Fibroblast of lung (primary cell): ENCODE measurements around the gene UAP1L1. TPM values are rescaled to one million over a fixed set of nuclear protein-coding genes. Genes with fewer than 3 reads are reported as not detected.

Experiments used
- DNase-seq, 2 donors: peaks; one replicate each; pipeline versions ENCODE4 v3.0.0 to v3.0.0-alpha.2; 2010; ENCODE audit warnings: low read depth in 2 of 2
- H2AFZ ChIP-seq: 2 replicates; pipeline ENCODE4 v1.5.1; 2012; ENCODE audit warnings: low read length, control low read depth, inconsistent platforms
- H3K27ac ChIP-seq: 2 replicates; pipeline ENCODE4 v1.5.1; 2011; ENCODE audit warnings: low read length, control low read depth; ENCODE audit not compliant: insufficient read depth
- H3K27me3 ChIP-seq: 2 replicates; pipeline ENCODE4 v1.5.1; 2011; ENCODE audit warnings: mild to moderate bottlenecking, low read length; ENCODE audit not compliant: control insufficient read depth, insufficient read depth
- H3K36me3 ChIP-seq: 2 replicates; pipeline ENCODE4 v1.5.1; 2011; ENCODE audit warnings: low read length; ENCODE audit not compliant: control insufficient read depth, insufficient read depth
- H3K4me1 ChIP-seq: 2 replicates; pipeline ENCODE4 v1.5.1; 2011; ENCODE audit warnings: low read length; ENCODE audit not compliant: control insufficient read depth, insufficient read depth; ENCODE audit errors: extremely low read depth
- H3K4me2 ChIP-seq: 2 replicates; pipeline ENCODE4 v1.5.1; 2011; ENCODE audit warnings: low read length, control low read depth; ENCODE audit not compliant: insufficient read depth; ENCODE audit errors: extremely low read depth
- H3K4me3 ChIP-seq, 4 experiments: fragments of 200-600 bp in 1 of 4; sonication (generic) in 1 of 4; replicated peaks in 1 of 4; 2 replicates each; pipeline ENCODE4 v1.5.1; 2011 to 2016; ENCODE audit warnings: low read length in 4 of 4, low read depth in 3 of 4, mild to moderate bottlenecking in 3 of 4, control low read depth in 2 of 4, inconsistent platforms in 1 of 4, mixed read lengths in 1 of 4; ENCODE audit not compliant: insufficient read depth in 1 of 4; ENCODE audit errors: control extremely low read depth in 1 of 4
- H3K79me2 ChIP-seq: 2 replicates; pipeline ENCODE4 v1.5.1; 2012; ENCODE audit warnings: mild to moderate bottlenecking, low read length, inconsistent platforms; ENCODE audit not compliant: control insufficient read depth, insufficient read depth
- H3K9ac ChIP-seq: 2 replicates; pipeline ENCODE4 v1.5.1; 2011; ENCODE audit warnings: mild to moderate bottlenecking, low read length, control low read depth; ENCODE audit not compliant: insufficient read depth
- H3K9me3 ChIP-seq: 2 replicates; pipeline ENCODE4 v1.5.1; 2012; ENCODE audit warnings: low read depth, low read length; ENCODE audit not compliant: control insufficient read depth, insufficient read depth
- H4K20me1 ChIP-seq: 2 replicates; pipeline ENCODE4 v1.5.1; 2011; ENCODE audit warnings: low read length; ENCODE audit not compliant: control insufficient read depth, insufficient read depth; ENCODE audit errors: extremely low read depth
- EZH2 ChIP-seq: IDR thresholded peaks from 2 replicates; pipeline ENCODE4 v1.5.1; 2012; ENCODE audit warnings: low read length, control low read depth, mild to moderate bottlenecking; ENCODE audit errors: missing control alignments
- polyA plus RNA-seq, 2 donors: library from polyadenylated mRNA; depleted of rRNA in 1 of 2; stranded (reverse) in 1 of 2; unstranded in 1 of 2; fragments of >200 nt; gene quantifications; 2 replicates each; pipeline ENCODE4 v1.2.1, GENCODE V29; 2011 to 2012; ENCODE audit warnings: missing spikeins in 1 of 2
- total RNA-seq: library from RNA; depleted of rRNA; stranded (reverse); fragments of >200 nt; gene quantifications from 2 replicates; pipeline ENCODE4 v1.2.1, GENCODE V29; 2014
- TF ChIP-seq, protein P1 (sequence below), 2 donors: IDR thresholded peaks in 1 of 2; conservative IDR thresholded peaks in 1 of 2; 1 replicate in 1 of 2; 2 replicates in 1 of 2; pipeline ENCODE4 v1.5.1; 2011 to 2012; ENCODE audit warnings: low read length in 2 of 2, control low read depth in 1 of 2, inconsistent platforms in 1 of 2, low read depth in 1 of 2, mild to moderate bottlenecking in 1 of 2

The UAP1L1 gene
- total and polyA plus RNA-seq, 2 donors (not counting 1 experiment from before 2014, with no cell fraction given): 16.4 to 21.1 TPM

GRCh38 chr9:137055385-137056364, 21.6 kb upstream of the UAP1L1 start:
- no peaks in the 10 kb centered on the region for H4K20me1 ChIP-seq
- peak; percentile 80 to 91 for DNase-seq
- H2AFZ ChIP-seq: no peak overlapping the region
- TF ChIP-seq EZH2: no peak
- TF ChIP-seq, protein P1, sequence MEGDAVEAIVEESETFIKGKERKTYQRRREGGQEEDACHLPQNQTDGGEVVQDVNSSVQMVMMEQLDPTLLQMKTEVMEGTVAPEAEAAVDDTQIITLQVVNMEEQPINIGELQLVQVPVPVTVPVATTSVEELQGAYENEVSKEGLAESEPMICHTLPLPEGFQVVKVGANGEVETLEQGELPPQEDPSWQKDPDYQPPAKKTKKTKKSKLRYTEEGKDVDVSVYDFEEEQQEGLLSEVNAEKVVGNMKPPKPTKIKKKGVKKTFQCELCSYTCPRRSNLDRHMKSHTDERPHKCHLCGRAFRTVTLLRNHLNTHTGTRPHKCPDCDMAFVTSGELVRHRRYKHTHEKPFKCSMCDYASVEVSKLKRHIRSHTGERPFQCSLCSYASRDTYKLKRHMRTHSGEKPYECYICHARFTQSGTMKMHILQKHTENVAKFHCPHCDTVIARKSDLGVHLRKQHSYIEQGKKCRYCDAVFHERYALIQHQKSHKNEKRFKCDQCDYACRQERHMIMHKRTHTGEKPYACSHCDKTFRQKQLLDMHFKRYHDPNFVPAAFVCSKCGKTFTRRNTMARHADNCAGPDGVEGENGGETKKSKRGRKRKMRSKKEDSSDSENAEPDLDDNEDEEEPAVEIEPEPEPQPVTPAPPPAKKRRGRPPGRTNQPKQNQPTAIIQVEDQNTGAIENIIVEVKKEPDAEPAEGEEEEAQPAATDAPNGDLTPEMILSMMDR (conservative IDR thresholded peaks at IDR 0.05 in 1 of 2, IDR thresholded peaks at IDR 0.05 in 1 of 2; ENCODE audit: low read depth in 1 of 2, low read length in 2 of 2): no peak
- peaks cover 2% of the 10 kb centered on the region for H3K4me1 ChIP-seq
- no peaks in the 10 kb centered on the region for H3K9me3 ChIP-seq
- no peak overlapping the region for H3K27ac ChIP-seq
- H3K79me2 ChIP-seq: no peaks in the 10 kb centered on the region
- peaks cover 18% of the 10 kb centered on the region for H3K27me3 ChIP-seq
- H3K4me2 ChIP-seq: peak overlapping the region; percentile 32
- no peak overlapping the region for H3K9ac ChIP-seq
- H3K36me3 ChIP-seq: no peaks in the 10 kb centered on the region
- no peak overlapping the region for H3K4me3 ChIP-seq

GRCh38 chr9:137056739-137057415, 20.4 kb upstream of the UAP1L1 start:
- H3K27me3 ChIP-seq: peaks cover 18% of the 10 kb centered on the region

DNA sequence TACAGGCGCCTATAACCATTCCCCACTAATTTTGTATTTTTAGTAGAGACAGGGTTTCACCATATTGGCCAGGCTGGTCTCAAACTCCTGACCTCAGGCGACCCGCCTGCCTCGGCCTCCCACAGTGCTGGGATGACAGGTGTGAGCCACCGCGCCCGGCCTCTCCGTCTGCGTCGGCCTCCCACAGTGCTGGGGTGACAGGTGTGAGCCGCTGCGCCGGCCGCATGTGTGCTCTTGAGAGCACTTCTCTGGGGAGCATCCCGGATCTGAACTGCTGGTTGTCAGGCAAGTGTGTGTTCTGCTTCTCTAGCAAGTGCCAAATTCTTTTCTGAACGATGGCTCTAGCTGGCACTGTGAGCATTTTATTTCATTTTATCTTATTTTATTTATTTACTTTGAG, 19.8 kb upstream of the UAP1L1 start:
- H3K36me3 ChIP-seq: no peaks in the 10 kb centered on the region
- DNase-seq: no peak
- H3K27me3 ChIP-seq: peaks cover 16% of the 10 kb centered on the region
- no peak overlapping the region for H3K27ac ChIP-seq
- no peaks in the 10 kb centered on the region for H3K79me2 ChIP-seq
- TF ChIP-seq, protein P1 (conservative IDR thresholded peaks at IDR 0.05 in 1 of 2, IDR thresholded peaks at IDR 0.05 in 1 of 2; ENCODE audit: low read depth in 1 of 2, low read length in 2 of 2): no peak
- no peak for TF ChIP-seq EZH2
- no peak overlapping the region for H3K4me3 ChIP-seq
- no peak overlapping the region for H3K9ac ChIP-seq
- no peaks in the 10 kb centered on the region for H4K20me1 ChIP-seq
- peaks cover 2% of the 10 kb centered on the region for H3K4me1 ChIP-seq
- H3K9me3 ChIP-seq: no peaks in the 10 kb centered on the region
- no peak overlapping the region for H3K4me2 ChIP-seq
- no peak overlapping the region for H2AFZ ChIP-seq

More at GRCh38 chr9:137056739-137057415, 20.4 kb upstream of the UAP1L1 start:
- Histone ChIP-seq H4K20me1 (no peaks in the 10 kb centered on the region), H3K4me1 (peaks cover 2% of the 10 kb centered on the region), H3K79me2 (no peaks in the 10 kb centered on the region), H3K27ac (no peak overlapping the region), H2AFZ (no peak overlapping the region), H3K9ac (no peak overlapping the region), H3K36me3 (no peaks in the 10 kb centered on the region), H3K4me3 (no peak overlapping the region), H3K4me2 (no peak overlapping the region), H3K9me3 (no peaks in the 10 kb centered on the region)
- no peak for DNase-seq
- TF ChIP-seq, protein P1 (conservative IDR thresholded peaks at IDR 0.05 in 1 of 2, IDR thresholded peaks at IDR 0.05 in 1 of 2; ENCODE audit: low read depth in 1 of 2, low read length in 2 of 2): no peak
- TF ChIP-seq EZH2: no peak
